Vagina (tissue), 2 donors: ENCODE data around the gene PNPLA8.

ENCODE experiments used
- POLR2A ChIP-seq, 2 donors: fragments of 450-650 bp; IDR thresholded peaks; one replicate each; pipeline ENCODE4 v1.6.1; 2017; ENCODE audit warnings: antibody characterized with exemption in 2 of 2, mild to moderate bottlenecking in 2 of 2, moderate library complexity in 2 of 2
- POLR2AphosphoS5 ChIP-seq, 2 donors: sonication (generic); formaldehyde crosslinking; IDR thresholded peaks; one replicate each; pipeline ENCODE4 v1.9.0; 2017; ENCODE audit warnings: antibody characterized with exemption in 2 of 2, mild to moderate bottlenecking in 2 of 2, low read depth in 1 of 2; ENCODE audit not compliant: insufficient read depth in 1 of 2
- TF ChIP-seq, protein P1 (sequence below), 3 experiments: fragments of 450-650 bp in 2 of 3; fragments of 200-600 bp in 1 of 3; sonication (generic) in 1 of 3; IDR thresholded peaks; one replicate each; pipeline ENCODE4 v1.5.1; 2017 to 2019; ENCODE audit warnings: antibody characterized with exemption in 3 of 3, mild to moderate bottlenecking in 2 of 3, moderate library complexity in 2 of 3

- TF ChIP-seq, protein P1, sequence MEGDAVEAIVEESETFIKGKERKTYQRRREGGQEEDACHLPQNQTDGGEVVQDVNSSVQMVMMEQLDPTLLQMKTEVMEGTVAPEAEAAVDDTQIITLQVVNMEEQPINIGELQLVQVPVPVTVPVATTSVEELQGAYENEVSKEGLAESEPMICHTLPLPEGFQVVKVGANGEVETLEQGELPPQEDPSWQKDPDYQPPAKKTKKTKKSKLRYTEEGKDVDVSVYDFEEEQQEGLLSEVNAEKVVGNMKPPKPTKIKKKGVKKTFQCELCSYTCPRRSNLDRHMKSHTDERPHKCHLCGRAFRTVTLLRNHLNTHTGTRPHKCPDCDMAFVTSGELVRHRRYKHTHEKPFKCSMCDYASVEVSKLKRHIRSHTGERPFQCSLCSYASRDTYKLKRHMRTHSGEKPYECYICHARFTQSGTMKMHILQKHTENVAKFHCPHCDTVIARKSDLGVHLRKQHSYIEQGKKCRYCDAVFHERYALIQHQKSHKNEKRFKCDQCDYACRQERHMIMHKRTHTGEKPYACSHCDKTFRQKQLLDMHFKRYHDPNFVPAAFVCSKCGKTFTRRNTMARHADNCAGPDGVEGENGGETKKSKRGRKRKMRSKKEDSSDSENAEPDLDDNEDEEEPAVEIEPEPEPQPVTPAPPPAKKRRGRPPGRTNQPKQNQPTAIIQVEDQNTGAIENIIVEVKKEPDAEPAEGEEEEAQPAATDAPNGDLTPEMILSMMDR (IDR thresholded peaks at IDR 0.05) = no peak
- TF ChIP-seq POLR2AphosphoS5 (IDR thresholded peaks at IDR 0.05; ENCODE audit: insufficient read depth in 1 of 2, low read depth in 1 of 2) (no peak), POLR2A (IDR thresholded peaks at IDR 0.05) (no peak)
Measured at GRCh38 chr7:108529341-108529740, 3.4 kb upstream of the PNPLA8 start.
